ENCODE results near the gene MMP1.

Gene MMP1

GRCh38 chr11:102798012-102798746 is at the start of gene MMP1:
Gene MMP1, minus strand, starts transcription at chr11:102798160. Its CDS starts 68 bp downstream, at chr11:102798092.
- Mint-ChIP-seq H3K4me3 (no peak within 1 kb of the TSS), H3K36me3 (ENCODE audit: low read depth) (no peaks in the 10 kb centered on the region), H3K9me3 (no peaks in the 10 kb centered on the region), H3K27me3 (ENCODE audit: low read depth) (peaks cover 3% of the 10 kb centered on the region), H3K27ac (no peak within 1 kb of the TSS), H3K4me1 (ENCODE audit: low read depth) (peaks cover 1% of the 10 kb centered on the region)

GRCh38 chr11:102846292-102846691 is 48.3 kb upstream of the MMP1 start:
- Mint-ChIP-seq H3K4me1 (ENCODE audit: low read depth) (no peaks in the 10 kb centered on the region), H3K27me3 (ENCODE audit: low read depth) (peaks cover 13% of the 10 kb centered on the region), H3K9me3 (no peaks in the 10 kb centered on the region), H3K27ac (no peak overlapping the region), H3K4me3 (no peak overlapping the region), H3K36me3 (ENCODE audit: low read depth) (no peaks in the 10 kb centered on the region)

- H3K4me3 Mint-ChIP-seq: no peak within 1 kb of the TSS
- H3K27ac Mint-ChIP-seq: no peak within 1 kb of the TSS
- H3K27me3 Mint-ChIP-seq (ENCODE audit: low read depth): peaks cover 18% of the 10 kb centered on the region
- no peaks in the 10 kb centered on the region for H3K4me1 Mint-ChIP-seq (ENCODE audit: low read depth)
- H3K36me3 Mint-ChIP-seq (ENCODE audit: low read depth): no peaks in the 10 kb centered on the region
- H3K9me3 Mint-ChIP-seq: no peaks in the 10 kb centered on the region
Observed at GRCh38 chr11:102843489-102843888, 45.5 kb upstream of the MMP1 start, which contains the start of gene MMP3. Gene MMP3, minus strand, starts transcription at chr11:102843609. Its CDS starts 63 bp downstream, at chr11:102843546.

- Mint-ChIP-seq H3K9me3 (no peaks in the 10 kb centered on the region), H3K36me3 (ENCODE audit: low read depth) (no peaks in the 10 kb centered on the region), H3K27me3 (ENCODE audit: low read depth) (peaks cover 18% of the 10 kb centered on the region), H3K27ac (no peak overlapping the region), H3K4me1 (ENCODE audit: low read depth) (no peaks in the 10 kb centered on the region), H3K4me3 (no peak overlapping the region)
Observed at GRCh38 chr11:102842930-102843329, 45.0 kb upstream of the MMP1 start.

- Mint-ChIP-seq H3K27ac (no peak overlapping the region), H3K9me3 (no peaks in the 10 kb centered on the region), H3K36me3 (ENCODE audit: low read depth) (no peaks in the 10 kb centered on the region), H3K27me3 (ENCODE audit: low read depth) (peaks cover 10% of the 10 kb centered on the region), H3K4me3 (no peak overlapping the region), H3K4me1 (ENCODE audit: low read depth) (no peaks in the 10 kb centered on the region)
Observed at GRCh38 chr11:102840018-102840417, 42.1 kb upstream of the MMP1 start.

- no peaks in the 10 kb centered on the region for H3K4me1 Mint-ChIP-seq (ENCODE audit: low read depth)
Observed at GRCh38 chr11:102837646-102838045, 39.7 kb upstream of the MMP1 start.

GRCh38 chr11:102837156-102837555 is 39.2 kb upstream of the MMP1 start:
- Mint-ChIP-seq H3K4me1 (ENCODE audit: low read depth) (no peaks in the 10 kb centered on the region), H3K27me3 (ENCODE audit: low read depth) (peaks cover 10% of the 10 kb centered on the region), H3K9me3 (no peaks in the 10 kb centered on the region), H3K36me3 (ENCODE audit: low read depth) (no peaks in the 10 kb centered on the region), H3K4me3 (no peak overlapping the region), H3K27ac (no peak overlapping the region)

More at GRCh38 chr11:102837646-102838045, 39.7 kb upstream of the MMP1 start:
- Mint-ChIP-seq H3K4me3 (no peak overlapping the region), H3K36me3 (ENCODE audit: low read depth) (no peaks in the 10 kb centered on the region), H3K27me3 (ENCODE audit: low read depth) (peaks cover 5% of the 10 kb centered on the region), H3K9me3 (no peaks in the 10 kb centered on the region), H3K27ac (no peak overlapping the region)

GRCh38 chr11:102836290-102836875 is 38.4 kb upstream of the MMP1 start:
- Mint-ChIP-seq H3K4me1 (ENCODE audit: low read depth) (peaks cover 3% of the 10 kb centered on the region), H3K36me3 (ENCODE audit: low read depth) (no peaks in the 10 kb centered on the region), H3K27me3 (ENCODE audit: low read depth) (peaks cover 18% of the 10 kb centered on the region), H3K4me3 (no peak overlapping the region), H3K27ac (no peak overlapping the region), H3K9me3 (no peaks in the 10 kb centered on the region)

- peaks cover 32% of the 10 kb centered on the region for H3K27me3 Mint-ChIP-seq (ENCODE audit: low read depth)
- no peak overlapping the region for H3K4me3 Mint-ChIP-seq
- no peaks in the 10 kb centered on the region for H3K36me3 Mint-ChIP-seq (ENCODE audit: low read depth)
- no peak overlapping the region for H3K27ac Mint-ChIP-seq
- peaks cover 3% of the 10 kb centered on the region for H3K4me1 Mint-ChIP-seq (ENCODE audit: low read depth)
- H3K9me3 Mint-ChIP-seq: no peaks in the 10 kb centered on the region
Observed at GRCh38 chr11:102833731-102834130, 35.8 kb upstream of the MMP1 start.

- no peak overlapping the region for H3K4me3 Mint-ChIP-seq
- H3K27ac Mint-ChIP-seq: no peak overlapping the region
- no peaks in the 10 kb centered on the region for H3K36me3 Mint-ChIP-seq (ENCODE audit: low read depth)
- peaks cover 32% of the 10 kb centered on the region for H3K27me3 Mint-ChIP-seq (ENCODE audit: low read depth)
- no peaks in the 10 kb centered on the region for H3K9me3 Mint-ChIP-seq
- peaks cover 3% of the 10 kb centered on the region for H3K4me1 Mint-ChIP-seq (ENCODE audit: low read depth)
Observed at GRCh38 chr11:102832612-102833011, 34.7 kb upstream of the MMP1 start.

GRCh38 chr11:102831489-102832440 is 33.8 kb upstream of the MMP1 start:
- no peak overlapping the region for H3K27ac Mint-ChIP-seq
- H3K27me3 Mint-ChIP-seq (ENCODE audit: low read depth): peaks cover 32% of the 10 kb centered on the region
- peak overlapping the region; percentile 23 for H3K4me3 Mint-ChIP-seq
- no peaks in the 10 kb centered on the region for H3K9me3 Mint-ChIP-seq
- H3K4me1 Mint-ChIP-seq (ENCODE audit: low read depth): peaks cover 3% of the 10 kb centered on the region
- no peaks in the 10 kb centered on the region for H3K36me3 Mint-ChIP-seq (ENCODE audit: low read depth)

GRCh38 chr11:102831128-102831488 is 33.1 kb upstream of the MMP1 start:
- Mint-ChIP-seq H3K36me3 (ENCODE audit: low read depth) (no peaks in the 10 kb centered on the region), H3K4me1 (ENCODE audit: low read depth) (peaks cover 3% of the 10 kb centered on the region), H3K9me3 (no peaks in the 10 kb centered on the region), H3K27me3 (ENCODE audit: low read depth) (peaks cover 32% of the 10 kb centered on the region), H3K4me3 (no peak overlapping the region), H3K27ac (no peak overlapping the region)

GRCh38 chr11:102830001-102830727 is 32.2 kb upstream of the MMP1 start:
- H3K27me3 Mint-ChIP-seq (ENCODE audit: low read depth): peaks cover 32% of the 10 kb centered on the region

More at GRCh38 chr11:102830001-102830727, 32.2 kb upstream of the MMP1 start:
- H3K4me3 Mint-ChIP-seq: no peak overlapping the region
- H3K4me1 Mint-ChIP-seq (ENCODE audit: low read depth): peaks cover 3% of the 10 kb centered on the region
- no peaks in the 10 kb centered on the region for H3K36me3 Mint-ChIP-seq (ENCODE audit: low read depth)
- H3K27ac Mint-ChIP-seq: no peak overlapping the region
- H3K9me3 Mint-ChIP-seq: no peaks in the 10 kb centered on the region
